ENCODE data around the gene UNC13B.

UNC13B gene

GRCh38 chr9:35395076-35395705, 233.4 kb downstream of the UNC13B start:
- Histone ChIP-seq H3K27ac (ENCODE audit: low read depth, low read length) (no peak overlapping the region), H3K36me3 (ENCODE audit: control insufficient read depth in 5 of 5, insufficient read depth in 5 of 5, low read length in 5 of 5) (peaks cover 8 to 75% (median 55%) of the 10 kb centered on the region in 5 donors), H3K27me3 (ENCODE audit: control insufficient read depth in 5 of 5, insufficient read depth in 4 of 5, low read length in 5 of 5) (no peaks in the 10 kb centered on the region), H3K9ac (ENCODE audit: low read length in 5 of 5) (no peak overlapping the region), H3K4me1 (ENCODE audit: control insufficient read depth in 5 of 5, insufficient read depth in 5 of 5, low read length in 5 of 5) (no peaks in the 10 kb centered on the region), H3K4me3 (ENCODE audit: low read depth in 1 of 5, low read length in 5 of 5) (no peak overlapping the region), H3K9me3 (ENCODE audit: control insufficient read depth in 5 of 5, low read length in 5 of 5) (no peaks in the 10 kb centered on the region)

- no peak overlapping the region for H3K27ac ChIP-seq (ENCODE audit: low read depth, low read length)
- no peak overlapping the region for H3K4me3 ChIP-seq (ENCODE audit: low read depth in 1 of 5, low read length in 5 of 5)
- H3K9ac ChIP-seq (ENCODE audit: low read length in 5 of 5) = no peak overlapping the region
- peaks cover 8 to 75% (median 55%) of the 10 kb centered on the region in 5 donors for H3K36me3 ChIP-seq (ENCODE audit: control insufficient read depth in 5 of 5, insufficient read depth in 5 of 5, low read length in 5 of 5)
- no peaks in the 10 kb centered on the region for H3K27me3 ChIP-seq (ENCODE audit: control insufficient read depth in 5 of 5, insufficient read depth in 4 of 5, low read length in 5 of 5)
- no peaks in the 10 kb centered on the region for H3K9me3 ChIP-seq (ENCODE audit: control insufficient read depth in 5 of 5, low read length in 5 of 5)
- H3K4me1 ChIP-seq (ENCODE audit: control insufficient read depth in 5 of 5, insufficient read depth in 5 of 5, low read length in 5 of 5) = no peaks in the 10 kb centered on the region
Measured at GRCh38 chr9:35395706-35396101, 233.9 kb downstream of the UNC13B start.

- no peaks in the 10 kb centered on the region for H3K27me3 ChIP-seq (ENCODE audit: control insufficient read depth in 5 of 5, insufficient read depth in 4 of 5, low read length in 5 of 5)
- H3K4me1 ChIP-seq (ENCODE audit: control insufficient read depth in 5 of 5, insufficient read depth in 5 of 5, low read length in 5 of 5) = no peaks in the 10 kb centered on the region
- peaks cover 10 to 75% (median 58%) of the 10 kb centered on the region in 5 donors for H3K36me3 ChIP-seq (ENCODE audit: control insufficient read depth in 5 of 5, insufficient read depth in 5 of 5, low read length in 5 of 5)
- no peaks in the 10 kb centered on the region for H3K9me3 ChIP-seq (ENCODE audit: control insufficient read depth in 5 of 5, low read length in 5 of 5)
- no peak overlapping the region for H3K27ac ChIP-seq (ENCODE audit: low read depth, low read length)
- no peak overlapping the region for H3K4me3 ChIP-seq (ENCODE audit: low read depth in 1 of 5, low read length in 5 of 5)
- no peak overlapping the region for H3K9ac ChIP-seq (ENCODE audit: low read length in 5 of 5)
Measured at GRCh38 chr9:35396560-35397215, 234.9 kb downstream of the UNC13B start.

- no peaks in the 10 kb centered on the region for H3K9me3 ChIP-seq (ENCODE audit: control insufficient read depth in 5 of 5, low read length in 5 of 5)
- no peaks in the 10 kb centered on the region for H3K4me1 ChIP-seq (ENCODE audit: control insufficient read depth in 5 of 5, insufficient read depth in 5 of 5, low read length in 5 of 5)
- H3K27me3 ChIP-seq (ENCODE audit: control insufficient read depth in 5 of 5, insufficient read depth in 4 of 5, low read length in 5 of 5) = no peaks in the 10 kb centered on the region
- H3K27ac ChIP-seq (ENCODE audit: low read depth, low read length) = no peak overlapping the region
- no peak overlapping the region for H3K9ac ChIP-seq (ENCODE audit: low read length in 5 of 5)
- peaks cover 12 to 77% (median 60%) of the 10 kb centered on the region in 5 donors for H3K36me3 ChIP-seq (ENCODE audit: control insufficient read depth in 5 of 5, insufficient read depth in 5 of 5, low read length in 5 of 5)
- H3K4me3 ChIP-seq (ENCODE audit: low read depth in 1 of 5, low read length in 5 of 5) = no peak overlapping the region
Measured at GRCh38 chr9:35397216-35397698, 235.4 kb downstream of the UNC13B start.

GRCh38 chr9:35397923-35398322, 236.1 kb downstream of the UNC13B start:
- Histone ChIP-seq H3K4me1 (ENCODE audit: control insufficient read depth in 5 of 5, insufficient read depth in 5 of 5, low read length in 5 of 5) (no peaks in the 10 kb centered on the region), H3K4me3 (ENCODE audit: low read depth in 1 of 5, low read length in 5 of 5) (no peak overlapping the region), H3K27ac (ENCODE audit: low read depth, low read length) (no peak overlapping the region), H3K36me3 (ENCODE audit: control insufficient read depth in 5 of 5, insufficient read depth in 5 of 5, low read length in 5 of 5) (peaks cover 15 to 81% (median 64%) of the 10 kb centered on the region in 5 donors), H3K9ac (ENCODE audit: low read length in 5 of 5) (no peak overlapping the region), H3K9me3 (ENCODE audit: control insufficient read depth in 5 of 5, low read length in 5 of 5) (no peaks in the 10 kb centered on the region), H3K27me3 (ENCODE audit: control insufficient read depth in 5 of 5, insufficient read depth in 4 of 5, low read length in 5 of 5) (no peaks in the 10 kb centered on the region)

GRCh38 chr9:35398651-35399335, 237.0 kb downstream of the UNC13B start:
- H3K4me3 ChIP-seq (ENCODE audit: low read depth in 1 of 5, low read length in 5 of 5) = no peak overlapping the region
- no peak overlapping the region for H3K27ac ChIP-seq (ENCODE audit: low read depth, low read length)
- H3K9ac ChIP-seq (ENCODE audit: low read length in 5 of 5) = no peak overlapping the region
- peaks cover 16 to 85% (median 71%) of the 10 kb centered on the region in 5 donors for H3K36me3 ChIP-seq (ENCODE audit: control insufficient read depth in 5 of 5, insufficient read depth in 5 of 5, low read length in 5 of 5)
- H3K27me3 ChIP-seq (ENCODE audit: control insufficient read depth in 5 of 5, insufficient read depth in 4 of 5, low read length in 5 of 5) = no peaks in the 10 kb centered on the region
- H3K9me3 ChIP-seq (ENCODE audit: control insufficient read depth in 5 of 5, low read length in 5 of 5) = no peaks in the 10 kb centered on the region
- H3K4me1 ChIP-seq (ENCODE audit: control insufficient read depth in 5 of 5, insufficient read depth in 5 of 5, low read length in 5 of 5) = no peaks in the 10 kb centered on the region

GRCh38 chr9:35404865-35405264, 243.1 kb downstream of the UNC13B start:
- Histone ChIP-seq H3K9ac (ENCODE audit: low read length in 5 of 5) (no peak overlapping the region), H3K27ac (ENCODE audit: low read depth, low read length) (no peak overlapping the region), H3K36me3 (ENCODE audit: control insufficient read depth in 5 of 5, insufficient read depth in 5 of 5, low read length in 5 of 5) (peaks cover 13 to 42% (median 42%) of the 10 kb centered on the region in 5 donors), H3K27me3 (ENCODE audit: control insufficient read depth in 5 of 5, insufficient read depth in 4 of 5, low read length in 5 of 5) (no peaks in the 10 kb centered on the region), H3K4me3 (ENCODE audit: low read depth in 1 of 5, low read length in 5 of 5) (no peak overlapping the region), H3K9me3 (ENCODE audit: control insufficient read depth in 5 of 5, low read length in 5 of 5) (no peaks in the 10 kb centered on the region), H3K4me1 (ENCODE audit: control insufficient read depth in 5 of 5, insufficient read depth in 5 of 5, low read length in 5 of 5) (peaks cover 0 to 10% (median 5%) of the 10 kb centered on the region in 5 donors)

- H3K9me3 ChIP-seq (ENCODE audit: control insufficient read depth in 5 of 5, low read length in 5 of 5) = no peaks in the 10 kb centered on the region
- H3K9ac ChIP-seq (ENCODE audit: low read length in 5 of 5) = no peak overlapping the region
- H3K4me3 ChIP-seq (ENCODE audit: low read depth in 1 of 5, low read length in 5 of 5) = no peak overlapping the region
- H3K4me1 ChIP-seq (ENCODE audit: control insufficient read depth in 5 of 5, insufficient read depth in 5 of 5, low read length in 5 of 5) = peaks cover 0 to 10% (median 5%) of the 10 kb centered on the region in 5 donors
- no peaks in the 10 kb centered on the region for H3K27me3 ChIP-seq (ENCODE audit: control insufficient read depth in 5 of 5, insufficient read depth in 4 of 5, low read length in 5 of 5)
- H3K27ac ChIP-seq (ENCODE audit: low read depth, low read length) = no peak overlapping the region
- H3K36me3 ChIP-seq (ENCODE audit: control insufficient read depth in 5 of 5, insufficient read depth in 5 of 5, low read length in 5 of 5) = peaks cover 9 to 27% (median 27%) of the 10 kb centered on the region in 5 donors
Measured at GRCh38 chr9:35406183-35406959, 244.6 kb downstream of the UNC13B start.

GRCh38 chr9:35407846-35408245, 246.0 kb downstream of the UNC13B start:
- H3K9ac ChIP-seq (ENCODE audit: low read length in 5 of 5) = no peak overlapping the region
- peaks cover 0 to 10% (median 5%) of the 10 kb centered on the region in 5 donors for H3K4me1 ChIP-seq (ENCODE audit: control insufficient read depth in 5 of 5, insufficient read depth in 5 of 5, low read length in 5 of 5)
- no peaks in the 10 kb centered on the region for H3K27me3 ChIP-seq (ENCODE audit: control insufficient read depth in 5 of 5, insufficient read depth in 4 of 5, low read length in 5 of 5)
- H3K9me3 ChIP-seq (ENCODE audit: control insufficient read depth in 5 of 5, low read length in 5 of 5) = no peaks in the 10 kb centered on the region
- no peak overlapping the region for H3K27ac ChIP-seq (ENCODE audit: low read depth, low read length)
- H3K4me3 ChIP-seq (ENCODE audit: low read depth in 1 of 5, low read length in 5 of 5) = no peak overlapping the region
- peaks cover 2 to 16% (median 16%) of the 10 kb centered on the region in 5 donors for H3K36me3 ChIP-seq (ENCODE audit: control insufficient read depth in 5 of 5, insufficient read depth in 5 of 5, low read length in 5 of 5)

Measured in subcutaneous abdominal adipose tissue (tissue), 5 donors.